ENCODE results near the gene PPCS. TPM values are rescaled to one million over a fixed set of nuclear protein-coding genes. Genes with fewer than 3 reads are reported as not detected.
A peak's percentile ranks its signal among the peaks of the same experiment; 100 is the strongest.

Gene PPCS
- 40.0 to 45.0 TPM (median 41.3 TPM) in 3 replicates for total RNA-seq

DNA sequence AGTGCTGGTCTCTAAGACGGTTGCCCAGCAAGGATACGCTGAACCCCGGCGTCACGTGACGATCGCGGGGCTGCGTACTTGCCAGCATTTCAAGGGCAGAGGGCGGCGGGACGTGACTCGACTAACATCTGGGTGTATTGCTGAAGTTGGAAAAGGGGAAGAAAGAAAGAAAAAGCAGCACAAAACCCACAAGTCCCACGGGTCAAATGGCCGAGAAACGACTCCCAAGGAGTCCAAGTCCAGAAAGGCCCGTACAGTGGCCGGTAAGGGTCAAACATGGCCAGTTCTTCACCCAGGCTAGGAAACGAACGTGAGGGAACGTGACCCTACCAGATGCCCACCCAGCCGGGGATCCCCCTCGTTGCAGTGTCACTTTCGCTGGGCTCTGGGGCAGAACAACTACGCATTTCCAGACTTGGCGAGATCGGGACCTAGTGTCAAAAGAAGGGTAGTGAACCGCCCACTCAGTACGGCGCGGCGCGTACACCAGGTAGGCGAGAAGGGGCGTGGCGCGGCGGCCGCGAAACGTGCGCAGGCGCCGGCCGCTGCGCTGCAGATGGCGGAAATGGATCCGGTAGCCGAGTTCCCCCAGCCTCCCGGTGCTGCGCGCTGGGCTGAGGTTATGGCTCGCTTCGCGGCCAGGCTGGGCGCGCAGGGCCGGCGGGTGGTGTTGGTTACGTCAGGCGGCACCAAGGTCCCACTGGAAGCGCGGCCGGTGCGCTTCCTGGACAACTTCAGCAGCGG lies at the start of gene PPCS, which contains the start of gene ZMYND12:
PPCS (plus strand) TSS at position 534 of the 744 bp plus-strand sequence; CDS start at position 557, 23 bp downstream.
ZMYND12 (minus strand) TSS at position 13 of the 744 bp plus-strand sequence. CDS start 25 bp downstream, outside the sequence.
- Mint-ChIP-seq H3K27me3 (ENCODE audit: low read depth) (no peaks in the 10 kb centered on the region), H3K27ac (peak within 1 kb of the TSS; percentile 98), H3K4me3 (peak within 1 kb of the TSS; percentile 96), H3K9me3 (no peaks in the 10 kb centered on the region), H3K36me3 (peaks cover 14% of the 10 kb centered on the region), H3K4me1 (peaks cover 20% of the 10 kb centered on the region)
- TF ChIP-seq, protein P1, sequence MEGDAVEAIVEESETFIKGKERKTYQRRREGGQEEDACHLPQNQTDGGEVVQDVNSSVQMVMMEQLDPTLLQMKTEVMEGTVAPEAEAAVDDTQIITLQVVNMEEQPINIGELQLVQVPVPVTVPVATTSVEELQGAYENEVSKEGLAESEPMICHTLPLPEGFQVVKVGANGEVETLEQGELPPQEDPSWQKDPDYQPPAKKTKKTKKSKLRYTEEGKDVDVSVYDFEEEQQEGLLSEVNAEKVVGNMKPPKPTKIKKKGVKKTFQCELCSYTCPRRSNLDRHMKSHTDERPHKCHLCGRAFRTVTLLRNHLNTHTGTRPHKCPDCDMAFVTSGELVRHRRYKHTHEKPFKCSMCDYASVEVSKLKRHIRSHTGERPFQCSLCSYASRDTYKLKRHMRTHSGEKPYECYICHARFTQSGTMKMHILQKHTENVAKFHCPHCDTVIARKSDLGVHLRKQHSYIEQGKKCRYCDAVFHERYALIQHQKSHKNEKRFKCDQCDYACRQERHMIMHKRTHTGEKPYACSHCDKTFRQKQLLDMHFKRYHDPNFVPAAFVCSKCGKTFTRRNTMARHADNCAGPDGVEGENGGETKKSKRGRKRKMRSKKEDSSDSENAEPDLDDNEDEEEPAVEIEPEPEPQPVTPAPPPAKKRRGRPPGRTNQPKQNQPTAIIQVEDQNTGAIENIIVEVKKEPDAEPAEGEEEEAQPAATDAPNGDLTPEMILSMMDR (IDR thresholded peaks at IDR 0.05; ENCODE audit: unreplicated experiment) = no peak
- DNase-seq (ENCODE audit: low spot score in 2 of 2, unreplicated experiment in 2 of 2) = peak; percentile 66 to 85

DNA sequence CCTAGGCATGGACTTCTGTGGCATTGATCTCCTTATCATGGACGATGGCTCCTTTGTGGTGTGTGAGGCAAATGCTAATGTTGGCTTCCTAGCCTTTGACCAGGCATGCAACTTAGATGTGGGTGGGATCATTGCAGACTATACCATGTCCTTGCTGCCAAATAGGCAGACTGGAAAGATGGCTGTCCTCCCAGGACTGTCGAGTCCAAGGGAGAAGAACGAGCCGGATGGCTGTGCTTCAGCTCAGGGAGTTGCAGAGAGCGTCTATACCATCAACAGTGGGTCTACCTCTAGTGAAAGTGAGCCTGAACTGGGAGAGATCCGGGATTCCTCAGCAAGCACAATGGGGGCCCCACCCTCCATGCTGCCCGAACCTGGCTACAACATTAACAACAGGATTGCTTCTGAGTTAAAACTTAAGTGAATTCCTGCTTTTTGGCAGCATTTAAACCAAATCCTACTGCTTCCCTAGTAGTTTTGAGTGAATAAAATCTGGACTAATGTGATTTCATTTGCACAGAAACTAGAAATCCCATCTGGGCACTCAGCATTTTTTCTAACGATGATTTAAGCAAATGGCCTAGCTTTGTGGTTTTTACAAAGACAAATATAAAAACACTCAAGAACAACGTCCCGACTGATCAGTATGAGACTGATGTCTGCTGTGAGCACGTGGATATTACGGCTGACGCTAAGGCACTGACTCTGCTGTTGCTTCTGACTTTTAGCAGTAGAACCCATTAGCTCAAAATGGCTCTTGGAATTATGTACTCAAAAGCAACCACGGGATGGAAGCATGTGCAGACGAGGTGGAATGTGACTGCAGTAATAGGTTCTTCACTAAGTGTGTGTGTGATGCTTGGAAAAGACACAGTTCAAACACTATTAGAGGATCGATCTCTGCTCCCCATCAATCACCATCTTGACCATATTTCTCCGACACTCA lies 41.5 kb upstream of the PPCS start:
- H3K4me1 Mint-ChIP-seq = peaks cover 13% of the 10 kb centered on the region
- DNase-seq (ENCODE audit: low spot score in 2 of 2, unreplicated experiment in 2 of 2) = no peak
- no peak overlapping the region for H3K27ac Mint-ChIP-seq
- no peak overlapping the region for H3K4me3 Mint-ChIP-seq
- H3K36me3 Mint-ChIP-seq = no peaks in the 10 kb centered on the region
- H3K9me3 Mint-ChIP-seq = no peaks in the 10 kb centered on the region
- TF ChIP-seq, protein P1 (IDR thresholded peaks at IDR 0.05; ENCODE audit: unreplicated experiment) = no peak
- H3K27me3 Mint-ChIP-seq (ENCODE audit: low read depth) = peaks cover 5% of the 10 kb centered on the region

- peaks cover 3% of the 10 kb centered on the region for H3K27me3 Mint-ChIP-seq (ENCODE audit: low read depth)
- no peak for DNase-seq (ENCODE audit: low spot score in 2 of 2, unreplicated experiment in 2 of 2)
- H3K36me3 Mint-ChIP-seq = no peaks in the 10 kb centered on the region
- H3K4me3 Mint-ChIP-seq = no peak overlapping the region
- TF ChIP-seq, protein P1 (IDR thresholded peaks at IDR 0.05; ENCODE audit: unreplicated experiment) = no peak
- no peaks in the 10 kb centered on the region for H3K9me3 Mint-ChIP-seq
- peaks cover 34% of the 10 kb centered on the region for H3K4me1 Mint-ChIP-seq
- H3K27ac Mint-ChIP-seq = no peak overlapping the region
These were observed 39.2 kb upstream of the PPCS start for GRCh38 chr1:42417166-42417565.

DNA sequence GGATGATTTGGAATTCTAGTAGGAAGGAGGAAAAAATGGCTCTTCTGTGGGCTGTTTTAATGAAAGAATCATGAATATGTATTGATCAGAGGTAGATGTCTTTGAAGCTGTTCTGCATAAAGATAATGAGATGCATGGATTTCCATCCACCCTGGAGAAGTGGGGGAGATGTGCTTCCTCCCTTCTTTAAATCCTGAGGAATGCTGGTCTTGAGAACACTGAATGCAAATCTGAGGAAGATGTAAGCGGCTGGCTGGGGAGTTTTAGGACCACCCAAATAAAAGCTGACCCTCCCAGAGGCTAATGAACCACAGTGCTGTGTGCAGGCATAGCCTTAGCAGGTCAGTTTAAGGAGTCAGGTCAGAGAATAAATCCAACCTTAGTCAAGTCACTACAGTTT lies 37.8 kb upstream of the PPCS start:
- Mint-ChIP-seq H3K9me3 (no peaks in the 10 kb centered on the region), H3K27ac (no peak overlapping the region), H3K27me3 (ENCODE audit: low read depth) (peaks cover 3% of the 10 kb centered on the region), H3K4me3 (no peak overlapping the region), H3K4me1 (peaks cover 42% of the 10 kb centered on the region), H3K36me3 (no peaks in the 10 kb centered on the region)
- DNase-seq (ENCODE audit: low spot score in 2 of 2, unreplicated experiment in 2 of 2) = no peak
- TF ChIP-seq, protein P1 (IDR thresholded peaks at IDR 0.05; ENCODE audit: unreplicated experiment) = no peak

DNA sequence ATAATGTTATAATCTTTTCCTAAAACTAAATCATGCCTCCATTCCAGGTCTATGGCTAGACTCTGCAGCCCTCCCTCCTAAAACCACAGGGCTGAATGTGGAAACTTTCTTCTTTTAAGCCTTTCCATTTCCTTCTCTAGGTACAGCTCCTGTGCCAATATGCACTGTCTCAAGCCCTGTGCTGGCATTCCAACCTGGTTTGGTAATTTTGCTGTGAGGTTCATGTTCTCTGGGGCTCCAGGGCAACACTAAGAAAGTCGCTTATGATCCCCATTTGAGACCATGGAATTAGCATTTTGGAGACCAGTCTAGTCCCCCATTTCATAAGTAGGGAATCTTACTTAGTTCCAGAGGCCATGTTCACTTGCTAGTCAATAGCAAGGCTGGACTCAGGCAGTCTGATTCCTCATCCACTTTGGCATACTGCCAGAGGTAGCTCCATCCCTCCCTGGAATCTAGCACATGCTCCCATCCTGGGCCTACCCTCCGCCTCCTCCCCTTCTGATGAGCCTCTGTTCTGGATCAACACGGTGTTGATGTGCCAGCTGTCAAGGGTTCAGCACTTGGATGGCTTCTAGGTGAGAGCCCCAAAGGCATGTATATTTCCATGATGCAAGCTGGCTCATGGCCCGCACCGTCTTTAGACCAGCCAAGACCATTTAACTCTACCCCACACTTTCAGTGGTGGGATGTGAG lies 37.1 kb upstream of the PPCS start:
- no peak for DNase-seq (ENCODE audit: low spot score in 2 of 2, unreplicated experiment in 2 of 2)
- H3K36me3 Mint-ChIP-seq = no peaks in the 10 kb centered on the region
- no peaks in the 10 kb centered on the region for H3K9me3 Mint-ChIP-seq
- no peak overlapping the region for H3K4me3 Mint-ChIP-seq
- H3K27ac Mint-ChIP-seq = no peak overlapping the region
- H3K4me1 Mint-ChIP-seq = peaks cover 48% of the 10 kb centered on the region
- peaks cover 3% of the 10 kb centered on the region for H3K27me3 Mint-ChIP-seq (ENCODE audit: low read depth)
- TF ChIP-seq, protein P1 (IDR thresholded peaks at IDR 0.05; ENCODE audit: unreplicated experiment) = no peak

All from mesothelial cell of epicardium (in vitro differentiated cells).